SK-N-SH (cell line): Measurements from ENCODE around the gene UGT1A3. TPM values are rescaled to one million over a fixed set of nuclear protein-coding genes. Genes with fewer than 3 reads are reported as not detected.

Source experiments
- CTCF ChIA-PET: fragments of 300-600, 350-600 bp; formaldehyde crosslinking; extraction: SDS; loops from one replicate; lab custom pipeline; 2021; lab: Yijun Ruan, JAX
- POLR2A ChIA-PET: fragments of 350-600 bp; sonication (Branson Sonifier 250); formaldehyde crosslinking; extraction: SDS; loops from one replicate; lab custom pipeline; 2020; ENCODE audit warnings: antibody characterized with exemption, inconsistent platforms; lab: Yijun Ruan, JAX
- DNase-seq: peaks from one replicate; pipeline ENCODE4 v3.0.0; 2012
- H2AFZ ChIP-seq: fragments of 200-600 bp; sonication (generic); 2 replicates; pipeline ENCODE4 v1.8.1; 2016; ENCODE audit warnings: antibody characterized with exemption, mild to moderate bottlenecking, low read depth
- H3F3A ChIP-seq: fragments of 200-600 bp; sonication (generic); replicated peaks from 2 replicates; pipeline ENCODE3; 2016; ENCODE audit warnings: antibody characterized with exemption, mild to moderate bottlenecking; ENCODE audit not compliant: insufficient read depth
- H3K27ac ChIP-seq, 2 experiments: fragments of 200-500 bp in 1 of 2; fragments of 200-600 bp in 1 of 2; sonication (Bioruptor generic) in 1 of 2; sonication (generic), shearing (Covaris generic) in 1 of 2; 2 replicates each; pipeline versions ENCODE4 v1.5.1 to v1.6.1; 2014 to 2016; ENCODE audit warnings: low read depth in 2 of 2, inconsistent platforms in 1 of 2, low read length in 1 of 2, mild to moderate bottlenecking in 1 of 2, mixed read lengths in 1 of 2
- H3K27me3 ChIP-seq: fragments of 200-600 bp; sonication (generic), shearing (Covaris generic); 2 replicates; pipeline ENCODE4 v1.6.1; 2016; ENCODE audit warnings: mixed run types; ENCODE audit not compliant: insufficient read depth
- H3K36me3 ChIP-seq, 2 experiments: fragments of 200-500 bp in 1 of 2; fragments of 200-600 bp in 1 of 2; sonication (Bioruptor generic) in 1 of 2; sonication (generic) in 1 of 2; replicated peaks in 1 of 2; 2 replicates each; pipeline versions ENCODE3 to v1.5.1; 2014 to 2016; ENCODE audit warnings: low read length in 1 of 2, mild to moderate bottlenecking in 1 of 2; ENCODE audit not compliant: insufficient read depth in 2 of 2, control insufficient read depth in 1 of 2
- H3K4me1 ChIP-seq, 2 experiments: fragments of 200-500 bp in 1 of 2; fragments of 200-600 bp in 1 of 2; sonication (Bioruptor generic) in 1 of 2; sonication (generic), shearing (Covaris generic) in 1 of 2; 2 replicates each; pipeline versions ENCODE4 v1.5.1 to v1.6.1; 2014 to 2016; ENCODE audit warnings: low read depth in 1 of 2, low read length in 1 of 2, mixed run types in 1 of 2; ENCODE audit not compliant: insufficient read depth in 2 of 2, control insufficient read depth in 1 of 2
- H3K4me2 ChIP-seq: fragments of 200-600 bp; sonication (generic), shearing (Covaris generic); 2 replicates; pipeline ENCODE4 v1.6.1; 2017; ENCODE audit warnings: mixed run types
- H3K4me3 ChIP-seq, 2 experiments: fragments of 200-500 bp in 1 of 2; fragments of 200-600 bp in 1 of 2; sonication (Bioruptor generic) in 1 of 2; sonication (generic), shearing (Covaris generic) in 1 of 2; 2 replicates each; pipeline versions ENCODE4 v1.5.1 to v1.8.1; 2014 to 2016; ENCODE audit warnings: low read depth in 2 of 2, inconsistent platforms in 1 of 2, low read length in 1 of 2, mild to moderate bottlenecking in 1 of 2, mixed read lengths in 1 of 2, moderate library complexity in 1 of 2
- H3K79me2 ChIP-seq: fragments of 200-600 bp; sonication (generic); 2 replicates; pipeline ENCODE4 v1.8.1; 2017; ENCODE audit warnings: mild to moderate bottlenecking; ENCODE audit not compliant: insufficient read depth
- H3K9ac ChIP-seq: fragments of 200-600 bp; sonication (generic); 2 replicates; pipeline ENCODE4 v1.6.1; 2017; ENCODE audit warnings: mixed run types
- H3K9me2 ChIP-seq: fragments of 200-600 bp; sonication (generic); 2 replicates; pipeline ENCODE4 v1.6.1; 2017; ENCODE audit warnings: mixed run types
- H3K9me3 ChIP-seq: fragments of 200-600 bp; sonication (generic); 2 replicates; pipeline ENCODE4 v1.6.1; 2017; ENCODE audit warnings: mixed run types, mild to moderate bottlenecking, moderate library complexity
- H4K20me1 ChIP-seq: fragments of 200-600 bp; sonication (generic); 2 replicates; pipeline ENCODE4 v1.6.1; 2017; ENCODE audit warnings: mild to moderate bottlenecking, mixed run types; ENCODE audit not compliant: insufficient read depth
- ELF1 ChIP-seq: IDR thresholded peaks from 2 replicates; pipeline ENCODE4 v1.4.0; 2012
- FOXM1 ChIP-seq: IDR thresholded peaks from 2 replicates; pipeline ENCODE4 v1.4.0; 2012; ENCODE audit warnings: low read depth, mild to moderate bottlenecking
- RAD21 ChIP-seq: IDR thresholded peaks from 2 replicates; pipeline ENCODE4 v1.6.1; 2012; ENCODE audit warnings: mild to moderate bottlenecking, low read length
- SIN3A ChIP-seq: IDR thresholded peaks from 2 replicates; pipeline ENCODE4 v1.6.1; 2012; ENCODE audit warnings: low read depth, mild to moderate bottlenecking, low read length, moderate library complexity, borderline replicate concordance
- USF1 ChIP-seq: IDR thresholded peaks from 2 replicates; pipeline ENCODE4 v1.4.0; 2012; ENCODE audit warnings: low read depth, borderline replicate concordance
- WGBS: methylation state at CpG from one replicate; pipeline ENCODE4 v1.1.6; 2017; ENCODE audit warnings: low lambda C conversion rate; 5-methylcytosine and 5-hydroxymethylcytosine counted together
- polyA plus RNA-seq, 3 experiments: library from polyadenylated mRNA; depleted of rRNA; stranded (reverse); fragments of >200 nt; gene quantifications; 2 replicates each; pipeline ENCODE4 v1.2.3, GENCODE V29; 2012
- TF ChIP-seq, protein P1 (sequence below): IDR thresholded peaks from 2 replicates; pipeline ENCODE4; 2012
- TF ChIP-seq, protein P2 (sequence below): fragments of 200-600 bp; sonication (generic); IDR thresholded peaks from 2 replicates; pipeline ENCODE4 v1.6.1; 2017; ENCODE audit warnings: antibody characterized with exemption, mild to moderate bottlenecking, moderate library complexity

The UGT1A3 gene
- polyA plus RNA-seq, 1 of the 3 experiments (the other 2 are of a cell fraction), result not detected

- TF ChIP-seq ELF1 (no peak), USF1 (no peak)
- Histone ChIP-seq H3K79me2 (no peaks in the 10 kb centered on the region), H3K4me3 (no peak overlapping the region), H3K4me1 (no peaks in the 10 kb centered on the region), H3K9ac (no peak overlapping the region), H3K27ac (no peak overlapping the region), H2AFZ (no peak overlapping the region), H4K20me1 (no peaks in the 10 kb centered on the region), H3K9me2 (no peaks in the 10 kb centered on the region), H3K27me3 (no peaks in the 10 kb centered on the region; the same call in 1 of the 2 replicates), H3K9me3 (no peaks in the 10 kb centered on the region), H3K4me2 (no peak overlapping the region), H3F3A (no peaks in the 10 kb centered on the region), H3K36me3 (no peaks in the 10 kb centered on the region)
- ChIA-PET CTCF (no interaction called here), POLR2A (no interaction called here)
- DNase-seq, result no peak
- 75% methylated on average over 16 of the region's 16 CpGs for WGBS
These were observed 43.3 kb downstream of the UGT1A3 start for GRCh38 chr2:233772153-233772552.

- H2AFZ ChIP-seq, result no peak overlapping the region
- H3K27ac ChIP-seq, result no peak overlapping the region
- no peak overlapping the region for H3K4me3 ChIP-seq
- peak; percentile 32 for DNase-seq
- no peak overlapping the region for H3K9ac ChIP-seq
- no peaks in the 10 kb centered on the region for H3K9me2 ChIP-seq
- POLR2A ChIA-PET, result no interaction called here
- H3K9me3 ChIP-seq, result no peaks in the 10 kb centered on the region
- H3K79me2 ChIP-seq, result no peaks in the 10 kb centered on the region
- no peaks in the 10 kb centered on the region for H3K36me3 ChIP-seq
- H3K4me2 ChIP-seq, result no peak overlapping the region
- no peaks in the 10 kb centered on the region for H4K20me1 ChIP-seq
- TF ChIP-seq, protein P1, sequence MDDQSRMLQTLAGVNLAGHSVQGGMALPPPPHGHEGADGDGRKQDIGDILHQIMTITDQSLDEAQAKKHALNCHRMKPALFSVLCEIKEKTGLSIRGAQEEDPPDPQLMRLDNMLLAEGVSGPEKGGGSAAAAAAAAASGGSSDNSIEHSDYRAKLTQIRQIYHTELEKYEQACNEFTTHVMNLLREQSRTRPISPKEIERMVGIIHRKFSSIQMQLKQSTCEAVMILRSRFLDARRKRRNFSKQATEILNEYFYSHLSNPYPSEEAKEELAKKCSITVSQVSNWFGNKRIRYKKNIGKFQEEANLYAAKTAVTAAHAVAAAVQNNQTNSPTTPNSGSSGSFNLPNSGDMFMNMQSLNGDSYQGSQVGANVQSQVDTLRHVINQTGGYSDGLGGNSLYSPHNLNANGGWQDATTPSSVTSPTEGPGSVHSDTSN, result no peak
- TF ChIP-seq FOXM1 (no peak), USF1 (no peak), RAD21 (peak; percentile 33), SIN3A (no peak)
- TF ChIP-seq, protein P2, sequence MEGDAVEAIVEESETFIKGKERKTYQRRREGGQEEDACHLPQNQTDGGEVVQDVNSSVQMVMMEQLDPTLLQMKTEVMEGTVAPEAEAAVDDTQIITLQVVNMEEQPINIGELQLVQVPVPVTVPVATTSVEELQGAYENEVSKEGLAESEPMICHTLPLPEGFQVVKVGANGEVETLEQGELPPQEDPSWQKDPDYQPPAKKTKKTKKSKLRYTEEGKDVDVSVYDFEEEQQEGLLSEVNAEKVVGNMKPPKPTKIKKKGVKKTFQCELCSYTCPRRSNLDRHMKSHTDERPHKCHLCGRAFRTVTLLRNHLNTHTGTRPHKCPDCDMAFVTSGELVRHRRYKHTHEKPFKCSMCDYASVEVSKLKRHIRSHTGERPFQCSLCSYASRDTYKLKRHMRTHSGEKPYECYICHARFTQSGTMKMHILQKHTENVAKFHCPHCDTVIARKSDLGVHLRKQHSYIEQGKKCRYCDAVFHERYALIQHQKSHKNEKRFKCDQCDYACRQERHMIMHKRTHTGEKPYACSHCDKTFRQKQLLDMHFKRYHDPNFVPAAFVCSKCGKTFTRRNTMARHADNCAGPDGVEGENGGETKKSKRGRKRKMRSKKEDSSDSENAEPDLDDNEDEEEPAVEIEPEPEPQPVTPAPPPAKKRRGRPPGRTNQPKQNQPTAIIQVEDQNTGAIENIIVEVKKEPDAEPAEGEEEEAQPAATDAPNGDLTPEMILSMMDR, result peak; percentile 29; the same call in 1 of the 2 replicates
- no peaks in the 10 kb centered on the region; the same call in 1 of the 2 replicates for H3K27me3 ChIP-seq
- CTCF ChIA-PET, result no interaction called here
- no peaks in the 10 kb centered on the region for H3K4me1 ChIP-seq
- no peaks in the 10 kb centered on the region for H3F3A ChIP-seq
- WGBS, result 51% methylated on average over 5 of the region's 5 CpGs
These were observed 43.7 kb downstream of the UGT1A3 start for GRCh38 chr2:233772583-233772982.
